SKM-1 (cell line): Measurements from ENCODE around the gene DELE1.

Experiments
- DNase-seq: peaks from one replicate; lab custom pipeline; 2025; ENCODE audit not compliant: unreplicated experiment; lab: John Stamatoyannopoulos, UW

DELE1 gene, protein sequence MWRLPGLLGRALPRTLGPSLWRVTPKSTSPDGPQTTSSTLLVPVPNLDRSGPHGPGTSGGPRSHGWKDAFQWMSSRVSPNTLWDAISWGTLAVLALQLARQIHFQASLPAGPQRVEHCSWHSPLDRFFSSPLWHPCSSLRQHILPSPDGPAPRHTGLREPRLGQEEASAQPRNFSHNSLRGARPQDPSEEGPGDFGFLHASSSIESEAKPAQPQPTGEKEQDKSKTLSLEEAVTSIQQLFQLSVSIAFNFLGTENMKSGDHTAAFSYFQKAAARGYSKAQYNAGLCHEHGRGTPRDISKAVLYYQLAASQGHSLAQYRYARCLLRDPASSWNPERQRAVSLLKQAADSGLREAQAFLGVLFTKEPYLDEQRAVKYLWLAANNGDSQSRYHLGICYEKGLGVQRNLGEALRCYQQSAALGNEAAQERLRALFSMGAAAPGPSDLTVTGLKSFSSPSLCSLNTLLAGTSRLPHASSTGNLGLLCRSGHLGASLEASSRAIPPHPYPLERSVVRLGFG

DNA sequence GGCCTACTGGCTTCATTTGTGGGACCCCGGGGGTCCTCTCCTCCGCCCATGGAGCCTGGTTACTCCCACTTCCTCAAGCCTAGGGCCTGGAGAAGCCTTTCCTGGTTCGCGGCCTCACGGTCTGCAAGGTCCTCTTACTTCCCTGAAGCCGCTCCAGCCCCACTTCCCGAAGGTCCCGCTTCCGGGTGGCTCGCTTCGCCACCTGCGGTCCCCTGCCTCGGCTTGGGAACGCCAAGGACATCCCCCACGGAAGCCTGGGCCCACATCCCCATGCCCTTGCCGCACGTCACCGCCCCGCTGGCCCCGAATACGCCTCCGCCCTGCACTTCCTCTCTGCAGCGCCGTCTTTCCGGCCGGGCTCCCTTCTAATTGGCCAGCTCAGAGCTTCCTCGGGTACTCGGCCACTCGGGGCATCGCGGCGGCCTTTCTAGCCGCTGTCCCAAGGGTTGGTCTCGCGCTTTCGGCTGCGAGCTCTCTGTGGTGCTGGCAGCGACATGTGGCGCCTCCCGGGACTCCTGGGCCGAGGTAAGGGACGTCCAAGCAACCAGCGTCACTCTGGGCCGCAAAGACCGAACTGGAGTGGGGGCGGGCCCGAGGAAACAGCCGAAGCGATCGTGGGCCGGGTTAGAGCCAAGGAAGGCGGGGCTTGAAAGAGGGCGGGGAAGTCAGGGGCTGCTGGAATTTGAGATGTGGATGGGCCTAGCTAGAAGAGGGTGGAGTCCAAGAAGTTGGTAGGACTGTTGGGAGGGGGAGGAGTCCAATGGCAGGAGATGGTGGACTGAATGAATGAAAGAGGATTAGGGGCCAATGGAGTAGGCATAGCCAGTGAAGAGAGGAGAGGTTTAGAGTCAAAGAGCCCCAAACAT is at the start of gene DELE1:
DELE1 (plus strand) TSS at position 424 of the 866 bp plus-strand sequence; CDS start at position 495, 71 bp downstream.
- DNase-seq, result peak; percentile 92

DNA sequence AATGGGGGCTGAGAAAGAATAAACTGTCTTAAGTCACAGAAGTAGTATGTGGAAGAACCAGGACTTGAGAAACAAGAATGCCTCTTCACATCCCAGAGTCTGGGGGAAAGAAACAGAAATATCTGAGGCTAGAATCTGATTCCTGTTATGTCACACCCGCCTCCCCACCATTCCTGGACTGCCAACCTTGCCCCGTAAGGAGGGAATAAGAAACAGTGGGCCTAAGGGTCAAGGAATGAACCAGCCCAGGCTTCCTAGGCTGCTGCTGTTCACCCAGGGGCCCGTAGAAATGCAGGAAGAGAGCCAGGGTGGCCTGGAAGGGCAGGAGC is 49.8 kb upstream of the DELE1 start:
- DNase-seq, result no peak

DNA sequence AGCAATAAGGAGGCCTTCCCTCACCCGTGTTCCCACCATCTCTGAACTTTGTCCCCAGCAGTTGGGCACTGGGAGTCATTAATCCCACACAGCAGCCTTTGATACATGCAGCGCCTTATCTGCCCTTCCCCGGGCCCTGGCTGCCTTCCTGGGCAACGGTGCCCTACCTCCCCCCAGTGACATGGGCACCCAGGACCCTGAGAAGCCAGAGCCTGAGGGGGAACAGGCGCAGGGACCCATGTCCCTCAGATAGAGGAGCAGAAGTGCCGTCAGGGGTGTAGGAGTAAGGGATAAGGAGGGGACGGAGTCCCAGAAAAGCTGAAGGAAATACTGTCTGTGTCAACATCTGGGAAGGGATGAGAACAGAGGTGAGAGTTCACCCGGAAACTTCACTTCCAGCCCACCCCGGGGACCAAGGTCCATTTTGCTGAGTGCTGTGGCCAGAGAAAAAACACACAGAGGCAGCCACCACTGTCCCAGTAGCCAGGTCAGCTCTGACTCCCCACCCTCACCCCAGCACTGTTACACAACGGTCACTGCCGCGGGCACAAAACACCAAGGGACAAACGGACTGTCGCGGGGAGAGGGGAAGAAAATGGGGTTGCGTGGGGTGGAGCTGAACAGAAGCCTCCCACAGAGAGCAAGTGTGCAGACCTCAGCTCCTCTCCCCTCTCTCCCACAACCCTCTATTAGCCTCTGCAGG is 49.3 kb upstream of the DELE1 start:
- DNase-seq, result no peak

DNA sequence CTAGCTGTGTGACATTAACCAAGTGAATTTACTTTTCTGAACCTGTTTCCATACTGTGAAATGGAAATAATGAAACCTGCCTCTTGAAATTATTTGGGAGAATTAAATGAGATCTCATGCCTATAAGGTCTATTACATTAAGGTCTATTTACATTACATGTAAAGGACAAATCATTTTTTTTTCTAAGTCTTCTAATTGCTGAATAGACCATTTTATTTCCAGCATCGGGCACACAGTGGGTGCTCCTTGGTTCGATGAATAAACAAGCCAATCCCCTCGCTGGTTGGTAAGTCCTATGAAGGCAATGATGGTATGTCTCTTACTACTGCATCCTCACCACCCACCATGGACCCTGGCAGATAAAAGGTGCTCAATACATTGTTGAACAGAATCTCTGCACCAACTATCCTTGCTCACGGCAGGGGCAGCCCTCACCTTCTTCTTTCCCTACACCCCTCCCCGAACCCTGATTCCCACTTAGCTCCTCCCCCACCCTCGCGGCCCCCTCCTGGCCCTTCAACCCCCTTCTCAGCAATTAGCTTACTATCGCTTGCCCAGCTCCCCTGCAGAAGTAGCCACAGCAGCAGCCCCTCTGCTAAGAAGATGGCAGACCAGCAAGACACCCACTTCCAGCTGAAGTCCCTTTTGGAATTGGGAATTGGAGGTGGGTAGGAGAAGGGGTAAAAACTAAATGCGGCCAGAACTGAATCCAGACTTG is 48.5 kb upstream of the DELE1 start:
- DNase-seq, result no peak

DNA sequence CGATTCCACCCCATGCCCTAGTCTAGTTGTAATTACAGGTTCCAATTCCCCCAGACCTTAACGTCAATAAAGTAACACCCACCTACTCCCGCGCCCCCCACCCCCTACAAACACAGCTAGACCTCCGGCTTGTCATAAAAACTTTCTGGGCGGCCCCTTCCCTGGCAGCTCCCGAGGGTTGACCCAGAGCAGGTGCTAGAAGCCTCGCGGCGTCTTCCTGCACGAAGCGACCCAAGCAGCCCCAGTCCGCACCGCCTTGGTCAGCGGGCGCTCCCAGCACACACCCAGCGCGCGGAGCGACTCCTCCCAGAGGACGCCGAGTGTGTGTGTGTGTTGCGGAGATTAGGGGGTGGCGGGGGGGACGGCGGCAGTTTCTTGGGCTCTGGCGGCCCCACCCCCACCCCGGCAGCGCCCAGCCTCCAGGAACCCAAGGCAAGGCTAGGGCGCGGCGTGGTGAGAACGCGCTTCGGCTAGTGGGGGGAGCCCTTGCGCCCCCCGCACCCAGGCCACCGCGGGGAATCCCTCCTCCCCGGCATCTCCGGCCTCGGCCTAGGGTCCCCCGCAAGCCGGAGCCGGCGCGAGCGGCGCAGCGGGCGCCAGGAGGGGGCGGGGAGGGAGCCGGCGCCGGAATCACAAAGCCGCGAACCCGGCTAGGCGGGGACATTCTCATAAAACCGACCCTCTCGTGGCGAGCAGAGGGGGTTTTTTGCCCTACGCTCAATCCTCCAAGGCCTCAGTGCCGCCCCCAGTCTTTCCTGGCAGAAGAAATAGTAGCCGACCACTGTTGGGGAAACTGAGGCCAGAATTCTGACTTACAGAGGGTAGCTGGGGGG is 47.7 kb upstream of the DELE1 start:
- DNase-seq, result no peak

- DNase-seq, result no peak
These were observed 46.9 kb upstream of the DELE1 start for GRCh38 chr5:141876628-141877355.

DNA sequence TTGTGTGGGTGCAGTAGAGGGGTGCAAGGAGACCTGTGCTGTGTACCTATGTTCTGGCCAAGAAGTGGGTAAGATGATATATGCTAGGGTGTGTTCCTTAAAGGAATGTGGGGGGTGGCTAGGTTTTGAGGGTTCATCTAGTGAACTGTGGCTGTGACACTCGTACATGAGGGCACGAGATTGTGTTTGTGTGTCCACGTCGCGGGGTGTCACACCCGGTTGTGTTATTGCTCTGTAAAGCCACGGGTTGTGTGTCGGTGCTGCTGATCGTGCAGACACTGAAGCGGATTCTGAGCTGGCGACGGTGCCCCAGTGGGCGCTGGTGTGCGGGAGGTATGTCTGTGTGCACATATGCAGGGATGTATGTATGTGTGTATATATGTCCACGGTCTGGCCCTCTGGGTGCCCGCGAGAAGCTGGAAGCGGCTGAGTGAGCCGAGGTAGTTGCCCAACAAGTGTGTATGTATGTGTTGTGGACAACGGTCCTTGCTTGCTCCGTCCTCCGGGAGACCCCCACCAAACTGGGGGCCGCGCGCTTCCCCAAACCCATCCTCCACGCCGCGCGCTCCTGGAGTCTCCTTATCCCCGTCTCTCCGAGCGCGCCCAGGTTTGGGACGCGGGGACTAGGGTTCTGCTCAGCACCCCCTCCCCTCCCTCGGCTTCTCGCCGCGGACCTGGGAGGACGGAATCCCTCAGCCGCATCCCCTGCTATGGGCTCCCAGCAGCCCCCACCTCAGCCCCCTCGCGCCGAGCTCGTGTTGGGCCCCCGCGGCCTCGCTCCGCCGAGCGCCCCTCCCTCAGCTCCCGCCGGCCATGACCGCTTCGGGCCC is 46.1 kb upstream of the DELE1 start:
- DNase-seq, result no peak

DNA sequence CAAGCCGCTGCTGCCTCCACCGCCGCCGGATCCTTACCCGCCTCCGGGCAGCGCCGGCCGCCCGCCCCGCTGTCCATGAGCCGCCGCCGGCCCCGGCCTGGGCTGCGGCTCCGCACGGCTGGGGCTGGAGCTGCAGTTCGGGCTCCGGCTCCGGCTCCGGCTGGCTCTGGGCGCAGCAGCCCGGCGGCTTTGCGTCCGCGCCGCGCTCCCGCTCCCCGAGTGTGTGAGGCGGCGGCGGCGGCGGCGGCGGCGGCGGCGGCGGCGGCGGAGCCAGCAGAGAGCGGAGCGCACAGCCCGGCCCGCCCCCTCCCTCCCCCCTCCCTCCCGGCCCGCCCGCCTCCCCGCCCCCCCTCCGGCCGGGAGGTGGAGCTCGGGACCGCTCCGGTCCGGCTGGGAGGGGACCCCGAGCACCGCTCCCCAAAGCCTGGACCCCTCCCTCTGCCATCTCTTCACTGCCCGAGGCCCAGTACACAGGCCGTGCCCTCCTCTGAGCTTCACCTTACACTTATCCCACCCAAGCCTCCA is 45.4 kb upstream of the DELE1 start, which contains the start of gene PCDH1:
PCDH1 (minus strand) TSS at position 225 of the 525 bp plus-strand sequence; CDS start at position 77, 148 bp downstream.
- no peak for DNase-seq

- peak; percentile 63 for DNase-seq
These were observed 44.8 kb upstream of the DELE1 start for GRCh38 chr5:141878711-141879425.

- no peak for DNase-seq
These were observed 44.3 kb upstream of the DELE1 start for GRCh38 chr5:141879426-141879759.

DNA sequence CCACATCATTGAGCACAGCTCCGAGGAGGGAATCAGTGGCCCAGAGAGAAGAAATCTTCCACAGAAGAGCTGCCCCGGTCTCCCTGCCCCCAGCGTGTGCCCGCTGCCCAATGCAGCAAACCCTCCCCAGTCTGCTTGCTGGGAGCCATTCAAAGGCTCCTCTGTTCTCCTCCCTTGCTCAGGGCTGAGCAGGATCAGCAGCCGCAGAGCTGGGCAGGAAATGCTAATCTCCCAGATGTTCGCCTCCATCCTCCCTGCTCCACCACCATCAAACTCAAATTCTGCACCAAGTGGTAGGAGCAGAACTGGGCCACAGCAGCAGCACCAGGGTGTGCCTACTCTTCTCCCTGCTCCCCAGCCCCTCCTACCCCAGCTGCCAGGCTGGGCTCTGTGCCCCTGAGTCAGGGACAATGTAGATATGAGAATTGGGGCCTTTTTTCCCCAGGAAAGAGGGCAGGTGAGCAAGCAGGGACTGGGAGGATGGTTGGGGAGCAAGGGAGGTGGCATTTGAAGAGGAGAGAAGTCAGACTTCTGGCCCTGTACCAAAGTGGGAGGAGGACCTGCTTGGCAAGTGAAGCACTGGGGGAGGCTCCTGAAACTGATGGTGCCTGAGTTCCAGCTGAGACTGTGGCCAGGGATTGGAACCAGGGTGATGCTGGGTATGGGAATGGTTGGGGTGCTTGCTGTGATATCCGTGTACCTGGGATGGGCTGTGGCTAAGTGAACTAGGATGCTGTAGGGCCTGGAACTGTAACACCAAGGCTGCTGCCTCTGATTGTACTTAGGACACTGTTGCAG is 43.5 kb upstream of the DELE1 start:
- no peak for DNase-seq

DNA sequence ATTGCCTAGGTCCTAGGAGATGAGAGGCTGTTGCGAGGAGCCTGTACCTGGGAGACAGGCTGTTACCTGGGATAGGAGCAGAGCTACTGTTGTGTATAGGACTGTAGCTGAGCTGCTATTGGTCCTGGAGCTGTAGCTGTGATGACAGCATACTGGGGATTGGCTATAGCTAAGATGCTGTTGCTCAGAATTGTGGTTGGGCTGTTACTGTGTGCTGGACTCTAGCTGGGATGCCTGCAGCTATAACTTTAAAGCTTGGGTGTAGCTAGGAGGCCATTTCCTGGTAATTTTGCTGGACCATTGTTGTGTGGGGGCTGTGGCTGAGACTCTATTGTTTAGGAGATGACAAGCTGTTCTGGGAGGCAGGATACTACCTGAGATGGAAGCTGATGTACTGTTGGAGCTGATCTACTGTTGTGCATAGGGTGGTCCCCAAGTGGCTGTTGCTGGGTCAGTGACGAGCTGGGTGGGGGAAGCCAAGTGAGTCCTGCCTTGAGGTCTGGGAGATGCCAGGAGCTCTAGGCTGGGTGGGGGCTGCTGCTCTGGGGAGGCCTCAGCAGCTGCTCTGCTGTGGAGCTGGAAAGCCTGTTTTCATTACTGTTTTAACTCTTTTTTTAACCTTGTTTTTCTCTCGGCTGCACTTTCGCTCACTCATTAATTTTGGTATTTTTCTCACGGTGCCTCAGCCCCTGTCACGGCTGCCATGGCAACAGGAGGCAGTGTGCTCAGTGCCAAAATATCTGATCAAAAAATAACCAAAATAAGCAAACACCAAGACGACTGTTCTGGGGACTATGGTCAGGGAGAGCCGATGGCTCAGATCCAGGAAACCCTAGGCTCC is 42.5 kb upstream of the DELE1 start:
- no peak for DNase-seq

GRCh38 chr5:141881886-141882285 is 41.8 kb upstream of the DELE1 start:
- DNase-seq, result no peak

GRCh38 chr5:141882594-141883183 is 41.0 kb upstream of the DELE1 start:
- DNase-seq, result no peak

GRCh38 chr5:141883184-141883891 is 40.3 kb upstream of the DELE1 start:
- no peak for DNase-seq
